Astrocyte (in vitro differentiated cells and primary cell): ENCODE results near the gene SEC24D. TPM values are rescaled to one million over a fixed set of nuclear protein-coding genes. Genes with fewer than 3 reads are reported as not detected.

ENCODE experiments used
- DNase-seq: peaks from one replicate; pipeline ENCODE4 v3.0.0-alpha.2; 2010; ENCODE audit warnings: low read depth
- FAIRE-seq: peaks from 2 replicates; lab custom pipeline; 2011; peaks lifted over from hg19 to GRCh38; lab: Jason Lieb, UNC
- H2AFZ ChIP-seq: 2 replicates; pipeline ENCODE4 v1.6.0; 2012; ENCODE audit warnings: low read depth, low read length, inconsistent platforms
- H3K27ac ChIP-seq: 2 replicates; pipeline ENCODE4 v1.5.1; 2011; ENCODE audit warnings: low read depth, low read length, inconsistent platforms
- H3K27me3 ChIP-seq: 2 replicates; pipeline ENCODE4 v1.6.0; 2011; ENCODE audit warnings: low read length, inconsistent platforms; ENCODE audit not compliant: insufficient read depth
- H3K36me3 ChIP-seq: 2 replicates; pipeline ENCODE4 v1.5.1; 2011; ENCODE audit warnings: low read length, inconsistent platforms; ENCODE audit not compliant: insufficient read depth
- H3K4me1 ChIP-seq: 2 replicates; pipeline ENCODE4 v1.5.1; 2011; ENCODE audit warnings: low read length, inconsistent platforms; ENCODE audit not compliant: insufficient read depth
- H3K4me2 ChIP-seq: 2 replicates; pipeline ENCODE4 v1.6.0; 2012; ENCODE audit warnings: low read length, inconsistent platforms
- H3K4me3 ChIP-seq: 2 replicates; pipeline ENCODE4 v1.5.1; 2011; ENCODE audit warnings: low read depth, mild to moderate bottlenecking, low read length, inconsistent platforms; ENCODE audit not compliant: insufficient read depth
- H3K79me2 ChIP-seq: 2 replicates; pipeline ENCODE4 v1.6.0; 2012; ENCODE audit warnings: mild to moderate bottlenecking, low read length, inconsistent platforms; ENCODE audit not compliant: insufficient read depth
- H3K9ac ChIP-seq: 2 replicates; pipeline ENCODE4 v1.6.0; 2012; ENCODE audit warnings: mild to moderate bottlenecking, low read length, inconsistent platforms
- H3K9me3 ChIP-seq: 2 replicates; pipeline ENCODE4 v1.5.1; 2012; ENCODE audit warnings: low read depth, mild to moderate bottlenecking, low read length, inconsistent platforms; ENCODE audit not compliant: insufficient read depth
- H4K20me1 ChIP-seq: 2 replicates; pipeline ENCODE4 v1.6.0; 2012; ENCODE audit warnings: low read length, inconsistent platforms; ENCODE audit not compliant: insufficient read depth
- H3K27ac Mint-ChIP-seq: one replicate; pipeline ENCODE4 v1.8.0; 2021; ENCODE audit warnings: mild to moderate bottlenecking, mixed read lengths; ENCODE audit not compliant: unreplicated experiment
- H3K27me3 Mint-ChIP-seq: one replicate; pipeline ENCODE4 v1.8.0; 2021; ENCODE audit warnings: low read depth, mixed read lengths; ENCODE audit not compliant: unreplicated experiment
- H3K36me3 Mint-ChIP-seq: one replicate; pipeline ENCODE4 v1.8.0; 2021; ENCODE audit warnings: low read depth, mixed read lengths; ENCODE audit not compliant: unreplicated experiment
- H3K4me1 Mint-ChIP-seq: one replicate; pipeline ENCODE4 v1.8.0; 2021; ENCODE audit warnings: low read depth, mixed read lengths; ENCODE audit not compliant: unreplicated experiment
- H3K4me3 Mint-ChIP-seq: one replicate; pipeline ENCODE4 v1.8.0; 2021; ENCODE audit warnings: mild to moderate bottlenecking, moderate library complexity, mixed read lengths; ENCODE audit not compliant: unreplicated experiment
- H3K9me3 Mint-ChIP-seq: one replicate; pipeline ENCODE4 v1.8.0; 2021; ENCODE audit warnings: mild to moderate bottlenecking, mixed read lengths; ENCODE audit not compliant: unreplicated experiment
- EZH2 ChIP-seq: IDR thresholded peaks from 2 replicates; pipeline ENCODE4 v1.6.1; 2012; ENCODE audit warnings: mild to moderate bottlenecking, low read length, inconsistent platforms; ENCODE audit not compliant: insufficient read depth
- total RNA-seq: library from RNA; stranded (reverse); gene quantifications from 2 replicates; pipeline ENCODE4 v1.2.1, GENCODE V29; 2021
- TF ChIP-seq, protein P1 (sequence below): IDR thresholded peaks from 2 replicates; pipeline ENCODE4 v1.5.1; 2011; ENCODE audit warnings: low read depth, mild to moderate bottlenecking, inconsistent platforms, low read length, moderate library complexity; ENCODE audit not compliant: insufficient read depth

Gene SEC24D
- total RNA-seq, 1 donor from 2014 or later = 187 TPM

DNA sequence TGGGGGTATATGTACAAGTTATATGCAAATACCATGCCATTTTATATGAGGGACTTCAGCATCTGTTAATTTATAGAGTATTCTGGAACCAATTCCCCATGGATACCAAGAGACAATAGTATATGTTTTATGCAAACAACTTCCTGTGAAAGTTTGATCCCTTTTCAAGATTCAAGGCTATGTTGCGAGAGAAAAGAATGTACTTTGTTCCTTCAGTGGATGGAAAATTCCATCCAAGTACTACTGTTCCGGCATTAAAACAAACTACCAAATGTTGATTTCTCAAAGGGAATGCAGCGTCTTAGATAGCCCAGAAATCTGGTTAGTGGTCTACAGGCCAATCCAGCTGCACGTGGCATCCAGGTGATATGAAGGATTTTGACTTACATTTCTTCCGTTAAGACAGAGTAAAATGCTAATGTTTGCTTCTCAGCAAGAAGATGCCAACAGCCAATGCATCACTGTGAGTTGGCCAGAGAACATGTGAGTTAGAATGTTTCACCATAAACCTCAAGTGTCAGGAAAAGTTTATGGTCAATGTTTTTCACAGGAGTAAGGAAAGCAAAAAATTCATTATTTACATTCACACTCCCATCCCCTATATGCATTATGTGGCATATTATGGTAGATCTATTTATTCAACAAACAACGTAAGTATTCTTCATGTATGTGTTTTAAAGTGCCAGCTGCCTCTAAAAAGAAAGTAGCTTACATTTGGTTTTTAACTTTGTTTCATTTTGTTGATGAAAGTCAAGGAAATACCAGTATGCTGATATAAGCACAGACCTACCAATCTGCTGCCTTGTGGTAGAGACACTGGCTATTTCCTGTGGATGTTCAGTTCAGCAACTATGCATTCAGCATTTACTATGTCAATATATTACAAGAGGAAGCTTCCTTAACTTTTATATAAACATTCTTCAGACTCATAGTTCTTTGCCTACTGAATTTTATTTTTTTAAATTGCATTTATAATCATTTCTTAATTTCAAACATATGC is 106.3 kb downstream of the SEC24D start:
- DNase-seq = peak; percentile 73
- no peak for TF ChIP-seq EZH2
- TF ChIP-seq, protein P1, sequence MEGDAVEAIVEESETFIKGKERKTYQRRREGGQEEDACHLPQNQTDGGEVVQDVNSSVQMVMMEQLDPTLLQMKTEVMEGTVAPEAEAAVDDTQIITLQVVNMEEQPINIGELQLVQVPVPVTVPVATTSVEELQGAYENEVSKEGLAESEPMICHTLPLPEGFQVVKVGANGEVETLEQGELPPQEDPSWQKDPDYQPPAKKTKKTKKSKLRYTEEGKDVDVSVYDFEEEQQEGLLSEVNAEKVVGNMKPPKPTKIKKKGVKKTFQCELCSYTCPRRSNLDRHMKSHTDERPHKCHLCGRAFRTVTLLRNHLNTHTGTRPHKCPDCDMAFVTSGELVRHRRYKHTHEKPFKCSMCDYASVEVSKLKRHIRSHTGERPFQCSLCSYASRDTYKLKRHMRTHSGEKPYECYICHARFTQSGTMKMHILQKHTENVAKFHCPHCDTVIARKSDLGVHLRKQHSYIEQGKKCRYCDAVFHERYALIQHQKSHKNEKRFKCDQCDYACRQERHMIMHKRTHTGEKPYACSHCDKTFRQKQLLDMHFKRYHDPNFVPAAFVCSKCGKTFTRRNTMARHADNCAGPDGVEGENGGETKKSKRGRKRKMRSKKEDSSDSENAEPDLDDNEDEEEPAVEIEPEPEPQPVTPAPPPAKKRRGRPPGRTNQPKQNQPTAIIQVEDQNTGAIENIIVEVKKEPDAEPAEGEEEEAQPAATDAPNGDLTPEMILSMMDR = no peak
- H3K4me1 Mint-ChIP-seq = peaks cover 58% of the 10 kb centered on the region
- peaks cover 49% of the 10 kb centered on the region for H4K20me1 ChIP-seq
- H3K9me3 ChIP-seq = no peaks in the 10 kb centered on the region
- H3K27ac Mint-ChIP-seq = peak overlapping the region; percentile 88
- no peaks in the 10 kb centered on the region for H3K27me3 Mint-ChIP-seq
- peaks cover 13% of the 10 kb centered on the region for H3K79me2 ChIP-seq
- peaks cover 23% of the 10 kb centered on the region for H3K36me3 Mint-ChIP-seq
- H3K9me3 Mint-ChIP-seq = no peaks in the 10 kb centered on the region
- peak overlapping the region; percentile 6 for H3K4me3 ChIP-seq
- H2AFZ ChIP-seq = no peak overlapping the region
- H3K9ac ChIP-seq = peak overlapping the region; percentile 19
- peaks cover 18% of the 10 kb centered on the region for H3K4me1 ChIP-seq
- peak; percentile 88 for FAIRE-seq
- H3K4me3 Mint-ChIP-seq = peak overlapping the region; percentile 11
- H3K36me3 ChIP-seq = peaks cover 77% of the 10 kb centered on the region
- peak overlapping the region; percentile 52 for H3K27ac ChIP-seq
- H3K4me2 ChIP-seq = peak overlapping the region; percentile 52
- H3K27me3 ChIP-seq = no peaks in the 10 kb centered on the region

DNA sequence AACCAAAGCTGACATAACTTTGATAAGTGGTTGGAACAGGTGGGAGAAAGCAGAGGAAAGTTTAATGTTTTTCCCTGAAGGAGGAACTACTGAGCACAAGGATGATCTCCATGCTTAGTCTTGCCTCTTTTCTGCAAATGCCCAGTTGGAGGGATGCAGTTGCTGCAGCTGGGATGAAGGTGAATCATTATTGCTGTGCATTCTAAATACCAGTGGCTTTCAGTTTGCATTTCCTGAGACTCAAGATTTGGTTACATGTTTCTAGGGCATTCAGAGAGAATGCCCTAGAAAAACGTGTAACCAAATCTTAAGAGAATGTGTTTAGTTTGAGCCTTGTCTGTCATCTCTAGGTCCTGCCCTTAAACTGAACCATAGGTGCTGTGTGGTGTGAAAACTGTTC is 108.6 kb downstream of the SEC24D start:
- H3K79me2 ChIP-seq = peaks cover 10% of the 10 kb centered on the region
- Mint-ChIP-seq H3K27ac (peak overlapping the region; percentile 15), H3K4me3 (no peak overlapping the region), H3K4me1 (peaks cover 46% of the 10 kb centered on the region), H3K9me3 (no peaks in the 10 kb centered on the region), H3K27me3 (no peaks in the 10 kb centered on the region), H3K36me3 (peaks cover 21% of the 10 kb centered on the region)
- no peaks in the 10 kb centered on the region for H3K9me3 ChIP-seq
- no peak overlapping the region for H3K27ac ChIP-seq
- no peak overlapping the region for H3K4me2 ChIP-seq
- H4K20me1 ChIP-seq = peaks cover 48% of the 10 kb centered on the region
- no peaks in the 10 kb centered on the region for H3K27me3 ChIP-seq
- H3K9ac ChIP-seq = no peak overlapping the region
- H3K4me1 ChIP-seq = peaks cover 12% of the 10 kb centered on the region
- FAIRE-seq = peak; percentile 23
- no peak overlapping the region for H3K4me3 ChIP-seq
- TF ChIP-seq EZH2 = no peak
- TF ChIP-seq, protein P1 = no peak
- DNase-seq = no peak
- H2AFZ ChIP-seq = no peak overlapping the region
- H3K36me3 ChIP-seq = peaks cover 79% of the 10 kb centered on the region

DNA sequence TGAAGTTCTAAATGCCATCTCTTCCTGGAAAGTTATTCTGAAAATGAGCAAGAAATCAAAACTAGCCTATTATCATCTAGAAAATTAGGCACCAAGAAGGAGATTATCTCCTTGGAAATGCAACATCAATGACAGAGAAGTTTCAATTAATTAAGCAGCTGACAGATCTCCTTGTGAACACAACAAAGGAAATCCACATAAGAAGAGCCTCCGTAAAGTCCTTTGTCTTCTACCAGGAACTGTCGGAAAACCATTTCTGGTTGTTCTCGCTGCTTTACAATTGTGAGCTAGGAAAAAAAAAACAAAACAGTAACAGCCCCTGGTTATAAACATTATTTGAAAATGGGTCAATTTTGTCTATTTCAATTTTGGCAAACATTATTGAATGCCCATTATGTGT is 112.6 kb downstream of the SEC24D start:
- no peak for FAIRE-seq

More for the DNA sequence above, 112.6 kb downstream of the SEC24D start:
- Histone ChIP-seq H3K27ac (no peak overlapping the region), H3K79me2 (peaks cover 10% of the 10 kb centered on the region), H3K9me3 (no peaks in the 10 kb centered on the region), H3K36me3 (peaks cover 75% of the 10 kb centered on the region), H2AFZ (no peak overlapping the region), H3K9ac (no peak overlapping the region), H4K20me1 (peaks cover 29% of the 10 kb centered on the region), H3K27me3 (no peaks in the 10 kb centered on the region), H3K4me2 (no peak overlapping the region), H3K4me1 (no peaks in the 10 kb centered on the region), H3K4me3 (no peak overlapping the region)
- DNase-seq = no peak
- peaks cover 24% of the 10 kb centered on the region for H3K4me1 Mint-ChIP-seq
- H3K27ac Mint-ChIP-seq = no peak overlapping the region
- TF ChIP-seq, protein P1 = no peak
- no peak for TF ChIP-seq EZH2
- H3K27me3 Mint-ChIP-seq = no peaks in the 10 kb centered on the region
- H3K9me3 Mint-ChIP-seq = peaks cover 3% of the 10 kb centered on the region
- H3K4me3 Mint-ChIP-seq = no peak overlapping the region
- peaks cover 25% of the 10 kb centered on the region for H3K36me3 Mint-ChIP-seq
